MM.1S (cell line): Measurements from ENCODE around the gene PHACTR1.
A peak's percentile ranks its signal among the peaks of the same experiment; 100 is the strongest.

Experiments used
- DNase-seq: peaks from one replicate; pipeline ENCODE4 v3.0.0-alpha.2; 2015
- H2AFZ ChIP-seq: fragments of 300-600 bp; sonication (generic); 2 replicates; pipeline ENCODE4 v1.6.0; 2016; ENCODE audit warnings: antibody characterized with exemption, low read length
- H3F3A ChIP-seq: fragments of 300-600 bp; sonication (generic); 2 replicates; pipeline ENCODE4 v1.6.1; 2016; ENCODE audit warnings: mild to moderate bottlenecking, antibody characterized with exemption, low read length, moderate library complexity, mixed read lengths; ENCODE audit not compliant: insufficient read depth
- H3K27ac ChIP-seq: fragments of 300-600 bp; sonication (generic); 2 replicates; pipeline ENCODE4 v1.5.1; 2016; ENCODE audit warnings: mild to moderate bottlenecking, low read length
- H3K27me3 ChIP-seq: fragments of 300-600 bp; sonication (generic); replicated peaks from 2 replicates; pipeline ENCODE4 v1.6.0; 2016; ENCODE audit warnings: low read length; ENCODE audit not compliant: insufficient read depth
- H3K36me3 ChIP-seq: fragments of 300-600 bp; sonication (generic); replicated peaks from 2 replicates; pipeline ENCODE4 v1.6.1; 2016; ENCODE audit warnings: mild to moderate bottlenecking, low read length, mixed read lengths; ENCODE audit not compliant: insufficient read depth
- H3K4me1 ChIP-seq: fragments of 300-600 bp; sonication (generic); 2 replicates; pipeline ENCODE4 v1.6.1; 2016; ENCODE audit warnings: low read length, mixed read lengths
- H3K4me2 ChIP-seq: fragments of 300-600 bp; sonication (generic); 2 replicates; pipeline ENCODE4 v1.6.0; 2016; ENCODE audit warnings: low read depth, low read length
- H3K4me3 ChIP-seq: fragments of 300-600 bp; sonication (generic); 2 replicates; pipeline ENCODE4 v1.5.1; 2016; ENCODE audit warnings: low read length, mixed read lengths
- H3K79me2 ChIP-seq: fragments of 300-600 bp; sonication (generic); 2 replicates; pipeline ENCODE4 v1.6.1; 2016; ENCODE audit warnings: mixed run types, low read length, mixed read lengths
- H3K9ac ChIP-seq: fragments of 300-600 bp; sonication (generic); 2 replicates; pipeline ENCODE4 v1.6.1; 2016; ENCODE audit warnings: low read length, mixed read lengths
- H3K9me2 ChIP-seq: fragments of 300-600 bp; sonication (generic); replicated peaks from 2 replicates; pipeline ENCODE4 v1.6.1; 2016; ENCODE audit warnings: mild to moderate bottlenecking, low read length, mixed read lengths; ENCODE audit not compliant: insufficient read depth
- H3K9me3 ChIP-seq: fragments of 300-600 bp; sonication (generic); replicated peaks from 2 replicates; pipeline ENCODE4 v1.6.1; 2016; ENCODE audit warnings: mild to moderate bottlenecking, low read length, mixed read lengths; ENCODE audit not compliant: insufficient read depth
- H4K20me1 ChIP-seq: fragments of 300-600 bp; sonication (generic); 2 replicates; pipeline ENCODE4 v1.6.1; 2016; ENCODE audit warnings: mild to moderate bottlenecking, low read length, moderate library complexity, mixed read lengths; ENCODE audit not compliant: insufficient read depth
- CTCF ChIP-seq: fragments of 300-600 bp; sonication (generic); IDR thresholded peaks from 2 replicates; pipeline ENCODE4 v1.5.1; 2016; ENCODE audit warnings: antibody characterized with exemption, low read length, mixed read lengths
- EZH2 ChIP-seq: fragments of 300-600 bp; sonication (generic); optimal IDR thresholded peaks from 2 replicates; pipeline ENCODE3; 2017; ENCODE audit warnings: low read depth, mild to moderate bottlenecking, antibody characterized with exemption, low read length, mixed read lengths
- EZH2phosphoT487 ChIP-seq: fragments of 300-600 bp; sonication (generic); IDR thresholded peaks from 2 replicates; pipeline ENCODE4 v1.6.1; 2018; ENCODE audit warnings: antibody characterized with exemption, low read length

PHACTR1 gene

GRCh38 chr6:12886961-12887775 lies 170.6 kb downstream of the PHACTR1 start:
- DNase-seq = no peak
- TF ChIP-seq CTCF (no peak), EZH2 (no peak), EZH2phosphoT487 (no peak)
- Histone ChIP-seq H3F3A (no peaks in the 10 kb centered on the region), H4K20me1 (no peaks in the 10 kb centered on the region), H3K9me2 (no peaks in the 10 kb centered on the region), H3K9ac (no peak overlapping the region), H3K9me3 (no peaks in the 10 kb centered on the region), H3K4me2 (no peak overlapping the region), H3K27ac (no peak overlapping the region), H3K36me3 (no peaks in the 10 kb centered on the region), H2AFZ (no peak overlapping the region), H3K79me2 (no peaks in the 10 kb centered on the region), H3K4me1 (no peaks in the 10 kb centered on the region), H3K4me3 (no peak overlapping the region), H3K27me3 (no peaks in the 10 kb centered on the region)

- no peaks in the 10 kb centered on the region for H3K36me3 ChIP-seq
- no peak overlapping the region for H3K27ac ChIP-seq
- H3K9ac ChIP-seq = no peak overlapping the region
- H2AFZ ChIP-seq = no peak overlapping the region
- no peaks in the 10 kb centered on the region for H3K79me2 ChIP-seq
- TF ChIP-seq EZH2phosphoT487 (no peak), CTCF (peak; percentile 53)
- H3K4me2 ChIP-seq = no peak overlapping the region
- H3K9me3 ChIP-seq = no peaks in the 10 kb centered on the region
- peak; percentile 10 for DNase-seq
- H3F3A ChIP-seq = no peaks in the 10 kb centered on the region
- no peaks in the 10 kb centered on the region for H3K9me2 ChIP-seq
- H3K4me3 ChIP-seq = no peak overlapping the region
- H3K27me3 ChIP-seq = no peaks in the 10 kb centered on the region
- H4K20me1 ChIP-seq = no peaks in the 10 kb centered on the region
- H3K4me1 ChIP-seq = peaks cover 3% of the 10 kb centered on the region
These were observed 173.7 kb downstream of the PHACTR1 start for GRCh38 chr6:12890171-12890790.

- Histone ChIP-seq H3K79me2 (no peaks in the 10 kb centered on the region), H4K20me1 (no peaks in the 10 kb centered on the region), H3K9me3 (no peaks in the 10 kb centered on the region), H3K4me2 (no peak overlapping the region), H3K4me1 (peaks cover 3% of the 10 kb centered on the region), H2AFZ (no peak overlapping the region), H3K36me3 (no peaks in the 10 kb centered on the region), H3K4me3 (no peak overlapping the region), H3K27ac (no peak overlapping the region), H3K9ac (no peak overlapping the region), H3F3A (no peaks in the 10 kb centered on the region), H3K9me2 (no peaks in the 10 kb centered on the region), H3K27me3 (no peaks in the 10 kb centered on the region)
- no peak for DNase-seq
- TF ChIP-seq EZH2phosphoT487 (no peak), EZH2 (no peak), CTCF (no peak)
These were observed 175.0 kb downstream of the PHACTR1 start for GRCh38 chr6:12891595-12891994.
